CD1c-positive myeloid dendritic cell (primary cell): ENCODE results near the gene STMP1.
"Not testable (repeated sequence)": the region's sequence is repeated elsewhere in the genome, so short reads cannot be mapped to it uniquely, and the experiment has no call there.

Source experiments
- DNase-seq: peaks from one replicate; pipeline ENCODE4 v3.0.0-alpha.2; 2016; ENCODE audit errors: extremely low spot score

The STMP1 gene

DNA sequence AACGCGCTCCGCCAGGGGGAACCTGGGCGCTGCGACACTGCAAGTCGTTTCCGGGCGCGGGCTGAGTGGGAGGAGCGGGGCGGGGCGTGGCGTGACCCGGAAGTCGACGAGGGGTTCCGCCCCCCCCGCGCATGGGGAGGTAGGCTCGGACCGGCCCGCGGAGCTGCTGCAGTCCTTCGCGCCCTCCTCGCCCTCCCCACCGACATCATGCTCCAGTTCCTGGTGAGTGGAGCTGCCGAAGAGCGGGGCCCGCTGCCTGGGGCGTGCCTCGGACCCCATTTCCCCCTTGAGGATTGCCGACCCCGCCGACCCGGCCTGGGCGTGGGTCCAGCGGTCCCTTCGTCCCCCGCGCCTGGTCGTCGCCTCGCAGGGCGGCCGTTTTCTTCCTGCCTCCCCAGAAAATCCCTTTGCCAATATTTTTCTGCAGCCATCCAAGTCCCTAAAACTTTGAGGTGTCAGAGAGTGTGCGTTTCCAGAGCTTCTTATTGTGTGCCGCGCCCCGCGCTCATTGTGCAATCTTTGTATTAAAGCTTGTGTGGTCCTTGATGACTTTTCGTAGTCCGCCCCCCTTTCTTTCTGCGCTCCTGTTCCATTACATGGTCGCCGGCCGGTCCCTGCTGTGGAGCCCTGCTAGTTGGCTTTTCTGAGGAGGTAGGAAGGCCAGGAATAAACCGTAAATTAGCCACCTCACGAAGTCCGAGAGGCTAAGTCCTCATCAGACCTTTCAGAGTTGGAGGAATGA is at the start of gene STMP1:
TSS of gene STMP1 (plus strand) at position 142 of the 742 bp plus-strand sequence.
- peak; percentile 98 for DNase-seq

DNA sequence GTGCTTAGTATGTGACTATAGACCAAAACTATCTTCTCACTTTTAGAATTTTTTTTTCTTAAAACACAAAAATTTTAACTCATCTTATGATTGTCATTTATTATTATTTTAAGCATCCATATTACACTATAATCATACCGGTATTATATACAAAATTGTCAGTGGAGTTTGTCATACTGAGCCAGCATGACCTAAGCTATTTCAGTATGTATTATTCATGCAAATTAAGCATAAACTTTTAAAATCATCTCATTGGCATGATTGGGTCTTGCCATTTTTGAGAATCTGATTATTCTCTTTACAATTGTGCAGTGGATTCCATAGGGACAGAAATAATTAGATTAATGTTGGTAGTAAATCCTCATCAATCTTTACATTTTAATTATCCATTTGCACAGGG is 46.2 kb upstream of the STMP1 start:
- DNase-seq: no peak

DNA sequence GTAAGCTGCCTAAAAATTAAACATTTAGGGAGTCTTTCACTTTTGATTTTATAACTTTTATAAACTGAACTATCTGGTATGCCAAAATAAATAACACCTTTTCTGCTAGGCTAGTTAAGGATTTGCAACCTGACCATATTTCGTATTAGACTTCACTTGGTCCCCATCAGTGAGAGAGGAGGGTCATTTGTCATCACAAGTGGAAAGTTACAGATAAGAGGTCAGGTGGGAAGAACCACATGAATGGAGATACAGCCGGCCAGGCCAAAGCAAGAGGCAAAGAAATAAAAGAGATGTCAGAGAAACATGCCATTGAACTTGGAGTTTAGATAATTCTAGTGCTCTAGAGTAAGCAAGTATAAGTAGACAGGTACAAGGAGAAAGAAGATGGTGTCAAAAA is 44.5 kb upstream of the STMP1 start:
- no peak for DNase-seq

DNA sequence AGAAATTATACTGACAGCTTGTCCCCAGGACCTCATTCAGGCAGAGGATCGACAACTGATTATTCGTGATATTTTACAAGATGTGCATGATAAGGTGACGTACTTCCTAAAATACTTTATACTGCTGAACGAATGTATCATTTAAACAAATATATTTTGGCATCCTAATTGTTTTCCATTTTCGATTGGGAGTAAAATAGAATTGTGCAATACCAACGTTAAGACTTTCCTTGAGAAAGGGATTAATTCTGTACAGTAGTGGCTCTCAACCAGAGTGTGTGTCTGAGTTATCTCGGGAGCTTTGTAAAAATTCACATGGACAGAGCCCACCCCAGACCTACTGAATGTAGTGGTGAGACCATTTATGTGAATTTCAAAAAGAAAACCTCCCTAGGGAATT is 43.8 kb upstream of the STMP1 start:
- DNase-seq: no peak

DNA sequence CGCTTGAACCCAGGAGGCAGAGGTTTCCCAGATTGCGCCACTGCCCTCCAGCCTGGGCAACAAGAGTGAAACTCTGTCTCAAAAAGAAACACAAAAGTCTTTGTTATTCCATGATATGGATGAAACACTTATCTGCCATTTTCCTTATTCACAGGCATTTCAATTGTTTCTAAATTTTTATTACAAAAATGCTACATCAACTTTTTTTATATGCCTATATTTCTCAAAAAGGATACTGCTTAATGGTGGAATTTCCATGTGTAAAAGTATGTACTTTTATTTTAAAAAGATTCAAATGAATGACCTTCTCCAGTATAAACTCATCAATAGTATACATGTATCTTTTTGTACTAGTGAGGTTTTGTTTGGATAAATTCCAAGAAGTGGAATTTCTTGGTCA is 41.9 kb upstream of the STMP1 start:
- DNase-seq: no peak

DNA sequence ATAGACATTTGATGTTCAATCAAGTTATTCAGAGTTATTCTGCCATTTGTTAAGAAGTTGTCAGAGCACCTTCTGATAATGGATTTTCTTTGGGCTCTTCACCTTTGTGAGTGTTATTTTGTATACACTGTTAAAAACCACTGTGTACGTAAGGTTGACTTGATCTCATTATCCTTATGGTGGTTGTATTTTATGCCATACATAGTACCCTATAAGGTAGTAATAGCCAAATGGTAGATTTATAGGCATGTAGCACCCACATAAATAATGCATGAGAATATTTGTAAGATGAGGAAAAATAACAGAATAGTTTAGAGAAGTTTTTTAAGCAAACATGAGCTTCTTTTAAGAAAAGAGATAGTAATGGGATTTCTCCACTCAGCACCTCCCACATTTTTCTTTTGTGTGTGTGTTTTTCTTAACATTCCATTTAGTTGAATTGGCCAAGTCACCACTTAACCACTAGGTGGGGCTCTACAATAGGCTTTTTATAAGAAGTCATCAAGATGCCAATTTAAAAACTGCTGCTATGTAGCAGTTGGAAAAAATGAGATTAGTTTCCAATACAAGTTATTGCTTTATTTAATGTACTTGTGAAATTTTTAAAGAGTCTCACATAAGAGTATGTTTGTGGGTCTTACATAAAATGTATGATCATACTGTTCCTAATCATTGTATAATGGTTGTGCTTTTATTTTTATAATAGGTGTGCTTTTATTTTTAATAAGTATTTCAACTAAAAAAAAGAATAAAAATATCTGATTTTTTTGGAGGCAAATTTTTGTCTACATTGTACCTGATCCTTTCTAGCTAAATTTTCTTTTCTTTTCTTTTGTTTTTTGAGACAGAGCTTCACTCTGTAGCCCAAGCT is 41.1 kb upstream of the STMP1 start:
- peak; percentile 63 for DNase-seq

DNA sequence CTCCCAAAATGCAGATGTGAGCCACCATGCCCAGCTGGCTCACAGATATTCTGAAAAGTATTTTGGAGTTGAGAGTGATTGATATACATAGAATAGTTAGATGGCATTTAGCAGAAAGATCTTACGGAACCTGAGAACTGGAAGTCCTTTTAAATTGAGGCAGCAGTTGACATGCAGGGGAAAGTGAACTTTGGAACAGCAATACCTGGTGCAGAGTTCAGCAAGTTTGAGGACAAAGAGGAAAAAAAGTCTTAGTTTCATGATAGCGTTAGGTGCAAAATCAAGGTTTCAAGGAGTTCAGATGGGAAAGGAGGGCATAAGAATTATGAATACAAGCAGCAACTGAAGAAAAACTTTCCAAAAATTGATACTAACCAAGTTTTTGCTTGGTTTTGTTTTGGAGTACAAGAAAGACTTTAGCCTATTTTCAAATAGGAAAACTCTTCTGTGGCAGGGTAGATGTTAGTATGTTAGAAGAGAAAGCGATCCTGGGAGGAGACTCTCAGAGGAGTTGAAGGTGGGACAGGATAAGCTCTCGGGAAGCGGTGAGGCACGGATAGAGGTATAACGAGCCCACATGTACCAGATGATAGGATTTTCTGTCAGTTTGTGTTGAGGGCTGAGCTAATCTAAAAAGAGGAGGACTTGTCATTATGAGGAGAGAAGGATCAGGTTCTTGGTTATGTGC is 28.0 kb upstream of the STMP1 start:
- DNase-seq: no peak

DNA sequence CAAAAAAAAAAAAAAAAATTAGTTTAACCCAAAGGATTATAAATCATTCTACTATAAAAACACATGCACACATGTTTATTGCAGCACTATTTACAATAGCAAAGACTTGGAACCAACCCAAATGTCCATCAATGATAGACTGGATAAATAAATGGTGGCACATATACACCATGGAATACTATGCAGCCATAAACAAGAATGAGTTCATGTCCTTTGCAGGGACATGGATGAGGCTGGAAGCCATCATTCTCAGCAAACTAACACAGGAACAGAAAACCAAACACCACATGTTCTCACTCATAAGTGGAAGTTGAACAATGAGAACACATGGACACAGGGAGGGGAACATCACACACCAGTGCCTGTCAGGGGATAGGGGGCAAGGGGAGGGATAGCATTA is 22.6 kb upstream of the STMP1 start:
- not testable (repeated sequence) for DNase-seq

DNA sequence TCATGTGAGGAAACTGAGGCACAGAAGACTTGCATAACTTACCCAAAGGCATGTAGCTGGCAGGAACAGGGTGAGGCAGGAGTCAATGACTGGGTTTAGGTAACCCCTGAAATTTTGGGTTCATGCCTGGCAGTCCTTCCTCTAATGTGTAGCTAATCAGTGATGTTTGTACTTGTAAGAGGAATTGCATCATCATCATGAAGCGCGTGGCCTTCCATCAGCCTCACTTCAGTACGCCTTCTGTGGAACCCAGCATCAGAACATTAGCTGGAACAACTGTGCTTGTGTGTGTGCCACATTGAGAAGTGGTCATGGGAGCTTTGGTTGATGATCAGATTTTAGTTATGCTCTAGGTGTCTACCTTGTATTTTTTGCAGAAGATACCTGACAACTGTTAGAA is 18.2 kb upstream of the STMP1 start:
- no peak for DNase-seq

DNA sequence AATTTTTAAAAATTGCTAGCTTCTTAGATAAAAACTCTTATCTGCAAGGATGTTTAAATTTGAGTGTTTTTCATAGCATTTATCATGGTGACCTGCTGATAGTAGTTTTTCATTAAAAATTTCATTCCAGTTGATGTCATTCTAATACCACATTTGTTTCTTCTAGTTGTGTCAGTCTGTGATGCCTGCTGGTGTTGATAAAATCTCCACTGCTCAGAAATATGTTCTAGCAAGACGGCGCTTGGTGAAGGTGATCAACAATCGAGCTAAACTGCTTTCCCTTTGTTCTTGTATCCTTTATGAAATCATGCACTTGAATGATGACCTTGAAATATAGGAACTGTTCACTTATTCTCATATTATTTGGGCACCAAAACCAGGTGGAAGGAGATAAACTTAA is 17.6 kb upstream of the STMP1 start:
- no peak for DNase-seq

DNA sequence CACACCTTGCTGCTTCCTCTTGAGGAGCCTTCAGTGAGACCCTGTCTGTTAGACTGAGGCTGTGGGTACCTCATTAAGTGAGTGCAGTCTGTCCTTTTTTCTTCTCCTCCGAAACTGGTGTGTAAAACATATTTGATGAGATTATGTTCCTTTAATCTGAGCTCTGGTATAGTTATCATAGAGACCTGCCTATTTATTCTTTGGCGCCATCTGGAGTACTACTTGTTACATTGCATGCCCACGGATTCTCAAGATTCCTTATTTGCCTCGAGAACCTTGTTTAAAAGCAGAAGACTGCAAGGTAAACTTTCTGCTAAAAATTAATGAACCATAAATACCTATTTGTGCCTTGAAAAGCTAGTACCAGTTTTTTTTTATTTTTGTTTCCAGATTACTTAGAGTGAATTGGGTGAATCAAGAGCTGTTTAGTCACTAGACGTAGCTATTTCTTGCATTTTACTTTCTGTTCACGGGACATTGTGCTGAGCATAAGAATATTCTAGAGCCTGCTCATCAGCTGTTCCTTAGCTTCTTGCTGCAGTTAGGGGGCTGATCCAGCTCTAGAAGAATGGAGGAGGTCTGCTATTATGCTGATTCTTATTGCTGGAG is 16.9 kb upstream of the STMP1 start:
- DNase-seq: peak; percentile 58

DNA sequence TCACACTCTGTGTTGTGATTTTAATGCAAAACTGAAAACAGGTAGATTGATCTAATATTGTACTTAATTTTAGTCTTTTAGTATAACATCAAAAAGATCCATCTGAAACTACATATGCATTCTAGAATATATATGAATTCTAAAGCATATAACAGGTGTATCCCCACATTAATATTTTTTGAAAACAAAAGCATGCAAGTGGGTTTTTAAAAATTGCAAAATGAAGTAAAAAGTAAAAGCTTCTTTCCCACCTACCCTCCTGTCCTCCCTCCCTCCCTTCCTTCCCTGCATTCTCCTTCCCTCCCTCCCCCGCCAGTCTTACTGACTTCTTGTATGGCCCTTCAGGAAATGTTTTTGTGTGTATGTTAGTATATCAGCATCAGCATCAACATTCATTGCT is 14.6 kb upstream of the STMP1 start:
- DNase-seq: no peak

DNA sequence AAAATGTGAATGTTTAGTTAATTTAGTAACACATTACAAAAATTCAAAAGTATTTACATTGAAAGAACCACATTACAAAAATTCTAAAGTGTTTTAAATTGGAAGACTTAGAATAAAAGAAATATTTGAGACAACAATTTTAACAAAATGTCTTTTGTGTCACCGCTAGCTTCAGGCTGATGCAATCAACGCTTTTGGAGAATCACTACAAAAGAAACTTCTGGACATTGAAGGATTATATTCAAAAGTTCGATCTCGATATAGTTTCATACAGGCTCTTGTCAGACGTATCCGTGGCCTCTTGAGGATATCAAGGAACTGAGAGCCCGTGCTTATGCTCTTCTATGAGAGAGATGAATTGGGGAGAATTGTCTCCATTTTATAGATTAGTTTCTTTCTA is 14.1 kb upstream of the STMP1 start:
- no peak for DNase-seq

DNA sequence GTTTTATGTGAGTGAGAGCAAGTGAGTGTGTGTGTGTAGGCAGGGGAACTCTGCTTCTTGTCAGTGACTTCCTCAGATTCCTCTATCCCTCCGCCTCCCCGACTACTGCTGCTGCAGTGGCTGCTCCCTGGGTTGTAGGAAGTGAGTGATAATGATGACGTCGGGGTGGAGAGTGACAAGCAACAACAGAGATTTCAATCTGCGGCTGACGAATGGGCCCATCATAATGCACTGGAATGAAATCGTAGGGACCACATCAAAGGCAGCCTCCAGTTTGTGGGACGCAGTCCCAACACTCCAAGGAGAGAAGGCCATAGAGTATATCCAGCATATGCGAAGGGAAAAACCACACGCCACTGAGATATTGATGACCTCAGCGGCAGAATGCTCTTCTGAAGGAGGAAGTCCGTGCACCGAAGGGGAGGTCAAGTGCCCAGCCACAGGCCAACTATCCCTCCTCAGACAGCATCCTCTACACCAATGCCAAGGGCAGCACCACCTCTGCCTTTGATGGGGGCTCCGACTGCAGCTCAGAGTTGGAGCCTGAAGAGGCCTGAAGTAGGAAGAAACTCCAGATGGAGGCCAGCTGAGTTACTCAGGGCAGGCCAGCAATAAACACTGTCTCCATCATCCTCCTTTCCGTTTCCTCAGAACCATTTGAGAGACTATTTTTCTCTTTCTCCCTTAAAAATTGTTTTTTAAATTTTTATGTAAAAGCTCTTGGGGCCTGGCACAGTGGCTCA is 11.3 kb upstream of the STMP1 start:
- peak; percentile 64 for DNase-seq

DNA sequence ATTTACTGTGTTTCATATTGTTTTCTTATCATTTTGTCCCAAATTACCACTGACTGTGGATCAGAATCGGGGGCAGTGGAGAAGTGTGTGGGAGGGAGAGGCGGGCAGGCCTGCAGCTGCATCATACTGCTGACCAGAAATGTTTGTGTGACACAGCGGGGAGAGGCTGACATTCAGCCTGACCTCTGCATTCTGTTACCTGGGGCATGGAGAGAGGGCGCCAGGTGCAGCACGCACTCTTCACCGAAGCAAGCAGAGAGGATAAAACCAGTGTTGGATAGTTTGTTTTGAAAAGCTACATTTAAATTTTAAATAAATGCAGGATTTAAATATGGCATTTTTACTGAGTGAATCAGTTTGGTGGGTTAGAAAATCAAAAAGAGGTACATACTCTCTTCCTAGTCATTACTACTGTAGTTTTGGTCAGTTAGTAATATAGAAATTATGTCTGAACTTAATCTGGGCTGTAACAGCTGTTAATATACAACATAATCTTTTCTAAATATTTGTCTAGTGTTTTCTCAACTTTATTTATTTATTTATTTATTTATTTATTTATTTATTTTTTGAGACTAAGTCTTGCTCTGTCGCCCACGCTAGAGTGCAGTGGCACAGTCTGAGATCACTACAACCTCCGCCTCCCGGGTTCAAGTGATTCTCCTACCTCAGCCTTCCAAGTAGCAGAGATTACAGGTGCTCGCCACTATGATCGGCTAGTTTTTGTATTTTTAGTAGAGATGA is 8.8 kb upstream of the STMP1 start:
- no peak for DNase-seq

DNA sequence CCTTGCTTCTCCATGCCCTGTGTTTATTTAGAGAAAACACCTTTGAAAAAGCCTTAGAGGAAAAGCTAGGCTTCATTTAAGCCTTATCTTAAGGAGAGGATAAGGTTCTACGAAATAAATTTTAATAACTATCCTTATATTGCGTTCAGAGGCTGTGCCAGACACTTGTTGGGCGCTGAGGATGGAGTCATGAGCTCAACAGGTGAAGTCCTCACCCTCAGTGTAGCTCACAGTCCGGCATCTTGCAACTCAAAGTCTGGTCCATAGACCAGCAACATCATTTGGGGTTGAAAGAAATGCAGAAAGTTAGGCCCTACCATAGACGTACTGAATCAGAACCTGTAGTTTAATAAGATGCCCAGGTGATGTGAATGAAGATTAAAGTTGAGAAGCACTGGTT is 3.8 kb upstream of the STMP1 start:
- no peak for DNase-seq

DNA sequence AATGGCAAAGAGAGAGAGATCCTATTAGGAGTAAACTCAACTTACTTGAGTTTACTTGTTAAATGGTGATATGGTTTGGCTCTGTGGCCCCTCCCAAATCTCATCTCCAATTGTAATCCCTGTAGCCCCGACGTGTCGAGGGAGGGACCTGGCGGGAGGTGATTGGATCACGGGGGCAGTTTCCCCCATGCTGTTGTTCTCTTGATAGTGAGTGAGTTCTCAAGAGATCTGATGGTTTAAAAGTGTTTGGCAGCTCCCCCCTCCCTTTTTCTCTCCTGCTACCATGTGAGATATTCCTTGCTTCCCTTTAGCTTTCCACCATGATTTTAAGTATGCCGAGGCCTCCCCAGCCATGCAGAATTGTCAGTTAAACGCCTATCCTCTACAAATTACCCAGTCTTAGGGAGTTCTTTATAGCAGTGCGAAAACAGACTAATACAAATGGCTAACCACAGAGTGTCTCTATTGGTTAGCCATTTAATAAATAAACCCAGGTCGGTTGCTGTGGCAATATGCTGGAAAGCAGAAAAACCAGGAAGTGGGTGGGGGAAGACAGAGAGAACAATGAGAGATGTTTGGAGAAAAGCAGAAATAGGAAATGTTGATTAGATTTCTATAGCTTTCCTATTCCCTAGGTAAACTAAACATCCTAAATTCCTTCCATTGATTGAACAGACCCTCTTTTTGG is 3.0 kb upstream of the STMP1 start:
- peak; percentile 33 for DNase-seq

DNA sequence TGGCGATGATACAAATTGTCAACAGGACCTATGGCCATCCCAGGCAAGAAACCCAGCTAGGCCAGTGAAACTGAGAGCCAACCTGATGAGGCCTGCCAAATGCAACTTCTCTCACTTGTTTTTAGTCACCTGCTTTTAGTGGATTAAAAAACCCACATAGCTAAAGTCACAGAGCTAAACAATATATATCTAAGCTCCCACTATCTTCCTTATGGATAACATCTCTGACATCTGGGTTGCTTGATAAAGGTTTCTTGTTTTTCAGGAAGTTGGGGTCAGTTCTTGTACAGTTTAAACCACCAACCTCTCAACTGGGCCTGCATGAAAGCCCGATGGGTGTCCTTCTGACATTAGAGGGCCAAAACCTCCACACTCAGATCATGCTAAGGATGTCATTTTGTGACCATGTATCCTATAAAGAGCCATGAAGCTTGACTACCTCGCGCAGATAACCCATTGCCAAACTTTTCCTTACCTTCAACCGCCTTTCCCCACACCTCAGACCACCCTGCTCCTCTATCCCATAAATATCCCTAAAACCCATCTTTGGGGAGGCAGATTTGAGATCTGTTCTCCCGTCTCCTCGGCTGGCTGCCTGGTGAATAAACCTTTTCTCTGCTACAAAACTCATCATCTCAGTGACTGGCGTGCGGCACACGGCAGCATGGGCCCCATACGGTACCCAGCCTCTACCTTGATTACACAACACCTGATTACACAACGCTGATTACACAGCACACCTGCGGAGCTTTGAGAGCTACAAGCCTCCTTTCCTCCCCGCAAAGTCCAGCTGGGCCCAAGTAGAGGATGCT is 797 bp upstream of the STMP1 start:
- no peak for DNase-seq

DNA sequence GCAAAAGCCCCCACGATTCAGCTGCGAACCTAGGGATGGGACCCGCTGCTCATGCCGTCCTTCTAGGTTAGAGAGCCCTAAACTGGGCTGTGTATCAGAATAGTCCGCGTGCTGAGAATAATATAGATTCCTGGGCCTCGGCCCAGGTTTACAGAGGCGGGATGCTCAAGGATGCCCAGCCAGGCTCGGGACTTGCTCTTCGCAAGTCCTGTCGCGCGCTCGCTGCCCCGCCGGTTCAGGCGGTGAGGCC is 266 bp upstream of the STMP1 start:
- DNase-seq: no peak
